ENCODE data around the gene PLA2G12B.
A peak's percentile ranks its signal among the peaks of the same experiment; 100 is the strongest.

Gene PLA2G12B

GRCh38 chr10:72946963-72947362, 7.6 kb downstream of the PLA2G12B start:
- no peaks in the 10 kb centered on the region for H3K36me3 ChIP-seq (ENCODE audit: control insufficient read depth in 2 of 2, insufficient read depth in 1 of 2, low read length in 2 of 2)
- no peak for TF ChIP-seq ZNF23 (tag by site-specific recombination; IDR thresholded peaks at IDR 0.05; ENCODE audit: borderline replicate concordance)
- no peak for TF ChIP-seq ZNF514 (tag by site-specific recombination; IDR thresholded peaks at IDR 0.05)
- no peak for TF ChIP-seq SALL2 (tag by site-specific recombination; IDR thresholded peaks at IDR 0.05; ENCODE audit: borderline replicate concordance)
- TF ChIP-seq GLI4 (tag by site-specific recombination; IDR thresholded peaks at IDR 0.05), result no peak
- no peak for TF ChIP-seq ELK4 (IDR thresholded peaks at IDR 0.05; ENCODE audit: borderline replicate concordance, low read depth, low read length)
- 0 out of 2 replicates have a peak, but pooled peaks have one; percentile 46 for TF ChIP-seq ZNF121 (tag by site-specific recombination; IDR thresholded peaks at IDR 0.05)
- CTCF ChIA-PET, result no interaction called here
- H3K4me3 ChIP-seq (ENCODE audit: low read depth, low read length), result no peak overlapping the region
- POLR2A ChIA-PET, result interaction anchor here (0.6 to 0.7 kb wide), 2 partner anchors 12 to 103 kb away, joined by 3 read pairs; no protein-coding TSS in a partner anchor
- H3K9me3 ChIP-seq (ENCODE audit: control insufficient read depth, insufficient read depth, low read depth, low read length), result no peaks in the 10 kb centered on the region
- H3K27ac ChIP-seq (ENCODE audit: extremely low read depth, low read depth, low read length), result no peak overlapping the region
- H3K4me1 ChIP-seq (ENCODE audit: control insufficient read depth, insufficient read depth, low read length), result no peaks in the 10 kb centered on the region

GRCh38 chr10:72943498-72944234, 10.9 kb downstream of the PLA2G12B start:
- Histone ChIP-seq H3K36me3 (ENCODE audit: control insufficient read depth in 2 of 2, insufficient read depth in 1 of 2, low read length in 2 of 2) (no peaks in the 10 kb centered on the region), H3K4me1 (ENCODE audit: control insufficient read depth, insufficient read depth, low read length) (no peaks in the 10 kb centered on the region), H3K27ac (ENCODE audit: extremely low read depth, low read depth, low read length) (no peak overlapping the region), H3K9me3 (ENCODE audit: control insufficient read depth, insufficient read depth, low read depth, low read length) (no peaks in the 10 kb centered on the region), H3K4me3 (ENCODE audit: low read depth, low read length) (no peak overlapping the region)
- ChIA-PET CTCF (no interaction called here), POLR2A (no interaction called here)
- TF ChIP-seq ZNF366 (tag by site-specific recombination; conservative IDR thresholded peaks at IDR 0.05), result peak; percentile 92
- peak; percentile 53 for TF ChIP-seq PRDM1 (tag by site-specific recombination; IDR thresholded peaks at IDR 0.05)
- no peak for TF ChIP-seq ZNF169 (tag by site-specific recombination; IDR thresholded peaks at IDR 0.05)

GRCh38 chr10:72935361-72935760, 19.2 kb downstream of the PLA2G12B start:
- CTCF ChIA-PET, result interaction anchor here (0.6 kb wide), 1 partner anchor 42 kb away, joined by 4 read pairs; no protein-coding TSS in a partner anchor

More at GRCh38 chr10:72935361-72935760, 19.2 kb downstream of the PLA2G12B start:
- TF ChIP-seq YY1 (tag by site-specific recombination; IDR thresholded peaks at IDR 0.05), result no peak
- no peak for TF ChIP-seq ZBTB11 (tag by site-specific recombination; conservative IDR thresholded peaks at IDR 0.05; ENCODE audit: low read depth)
- TF ChIP-seq GLIS1 (tag by site-specific recombination; IDR thresholded peaks at IDR 0.05), result no peak
- no peak for TF ChIP-seq ZNF16 (tag by site-specific recombination; IDR thresholded peaks at IDR 0.05; ENCODE audit: low read depth)
- Histone ChIP-seq H3K27ac (ENCODE audit: extremely low read depth, low read depth, low read length) (no peak overlapping the region), H3K9me3 (ENCODE audit: control insufficient read depth, insufficient read depth, low read depth, low read length) (no peaks in the 10 kb centered on the region), H3K4me1 (ENCODE audit: control insufficient read depth, insufficient read depth, low read length) (no peaks in the 10 kb centered on the region), H3K4me3 (ENCODE audit: low read depth, low read length) (no peak overlapping the region), H3K36me3 (ENCODE audit: control insufficient read depth in 2 of 2, insufficient read depth in 1 of 2, low read length in 2 of 2) (no peaks in the 10 kb centered on the region)
- POLR2A ChIA-PET, result no interaction called here
